MCF 10A (cell line): ENCODE measurements around the gene COA1. TPM values are rescaled to one million over a fixed set of nuclear protein-coding genes. Genes with fewer than 3 reads are reported as not detected.

ENCODE experiments used
- BruUV-seq: library from RNA; stranded (reverse); fragments of 400-500 nt; replicated peaks from 2 replicates; lab custom pipeline; 2021; lab: Mats Ljungman, UMichigan
- CTCF ChIA-PET: fragments of 300-600 bp; sonication (Branson Sonifier 250); formaldehyde crosslinking; extraction: SDS; loops from one replicate; lab custom pipeline; 2021; ENCODE audit warnings: antibody characterized with exemption, inconsistent platforms; lab: Yijun Ruan, JAX
- POLR2A ChIA-PET: fragments of 300-600, 350-650 bp; sonication (Branson Sonifier 250); formaldehyde crosslinking; extraction: SDS; loops from one replicate; lab custom pipeline; 2020; ENCODE audit warnings: antibody characterized with exemption, inconsistent platforms; lab: Yijun Ruan, JAX
- DNase-seq: peaks from one replicate; pipeline ENCODE4 v3.0.0-alpha.2; 2018; ENCODE audit not compliant: unreplicated experiment
- H3K27ac Mint-ChIP-seq: one replicate; pipeline ENCODE4 v1.8.0; 2022; ENCODE audit warnings: mild to moderate bottlenecking, low read depth, mixed read lengths; ENCODE audit not compliant: unreplicated experiment
- H3K27me3 Mint-ChIP-seq: one replicate; pipeline ENCODE4 v1.8.0; 2022; ENCODE audit warnings: mixed read lengths; ENCODE audit not compliant: insufficient read depth, unreplicated experiment
- H3K36me3 Mint-ChIP-seq: one replicate; pipeline ENCODE4 v1.8.0; 2022; ENCODE audit warnings: mild to moderate bottlenecking, moderate library complexity, mixed read lengths; ENCODE audit not compliant: insufficient read depth, unreplicated experiment
- H3K4me1 Mint-ChIP-seq: one replicate; pipeline ENCODE4 v1.8.0; 2022; ENCODE audit warnings: mixed read lengths; ENCODE audit not compliant: insufficient read depth, unreplicated experiment
- H3K4me3 Mint-ChIP-seq: one replicate; pipeline ENCODE4 v1.8.0; 2022; ENCODE audit warnings: mild to moderate bottlenecking, moderate library complexity, mixed read lengths; ENCODE audit not compliant: unreplicated experiment
- H3K9me3 Mint-ChIP-seq: one replicate; pipeline ENCODE4 v1.8.0; 2022; ENCODE audit warnings: mixed read lengths; ENCODE audit not compliant: unreplicated experiment
- CTCF ChIP-seq: fragments of 200-600 bp; IDR thresholded peaks from one replicate; pipeline ENCODE4 v1.8.0; 2022; ENCODE audit warnings: antibody characterized with exemption, mild to moderate bottlenecking; ENCODE audit not compliant: unreplicated experiment
- intact Hi-C: fragments of 100-400 bp; cut with micrococcal nuclease; formaldehyde crosslinking; loops from 2 replicates; pipeline ENCODE4 v1.14.1; 2022
- total RNA-seq: library from RNA; stranded (reverse); gene quantifications from 2 replicates; pipeline ENCODE4 v1.2.3, GENCODE V29; 2022

The COA1 gene
- total RNA-seq, 1 experiment from 2014 or later, result 68.5 TPM

GRCh38 chr7:43618073-43618472 lies 111.2 kb downstream of the COA1 start:
- TF ChIP-seq CTCF, result no peak
- POLR2A ChIA-PET, result interaction anchor here (1.1 to 1.6 kb wide), 3 partner anchors 12 to 32 kb away, joined by 3 to 9 read pairs (median 7); no protein-coding TSS in a partner anchor
- Mint-ChIP-seq H3K27me3 (no peaks in the 10 kb centered on the region), H3K4me1 (peaks cover 5% of the 10 kb centered on the region), H3K4me3 (no peak overlapping the region), H3K36me3 (peaks cover 8% of the 10 kb centered on the region), H3K9me3 (no peaks in the 10 kb centered on the region), H3K27ac (no peak overlapping the region)
- CTCF ChIA-PET, result interaction anchor here (0.5 to 2.2 kb wide), 4 partner anchors 11 to 36 kb away, joined by 3 to 7 read pairs (median 4); partner anchors contain the start of gene STK17A
- no TSS peak for BruUV-seq
- DNase-seq, result no peak
- intact Hi-C loops, result no loop called here

GRCh38 chr7:43616977-43617376 lies 112.3 kb downstream of the COA1 start:
- no peak for DNase-seq
- no peak overlapping the region for H3K27ac Mint-ChIP-seq
- H3K36me3 Mint-ChIP-seq, result peaks cover 13% of the 10 kb centered on the region
- H3K4me1 Mint-ChIP-seq, result peaks cover 11% of the 10 kb centered on the region
- intact Hi-C loops, result no loop called here
- no peak for TF ChIP-seq CTCF
- ChIA-PET POLR2A (interaction anchor here (1.3 to 2.9 kb wide), 3 partner anchors 11 to 32 kb away, joined by 7 to 9 read pairs (median 8); no protein-coding TSS in a partner anchor), CTCF (interaction anchor here (0.6 to 2.2 kb wide), 4 partner anchors 13 to 59 kb away, joined by 3 to 7 read pairs (median 4); partner anchors contain the start of gene STK17A)
- H3K27me3 Mint-ChIP-seq, result no peaks in the 10 kb centered on the region
- no peak overlapping the region for H3K4me3 Mint-ChIP-seq
- no TSS peak for BruUV-seq
- no peaks in the 10 kb centered on the region for H3K9me3 Mint-ChIP-seq

- ChIA-PET POLR2A (interaction anchor here (1.4 to 2.9 kb wide), 2 partner anchors 30 to 33 kb away, joined by 3 to 8 read pairs; partner anchors contain the start of gene STK17A), CTCF (interaction anchor here (0.6 to 1.7 kb wide), 3 partner anchors 12 to 34 kb away, joined by 3 to 4 read pairs (median 4); no protein-coding TSS in a partner anchor)
- Mint-ChIP-seq H3K9me3 (no peaks in the 10 kb centered on the region), H3K4me1 (peaks cover 8% of the 10 kb centered on the region), H3K27me3 (no peaks in the 10 kb centered on the region), H3K4me3 (no peak overlapping the region), H3K27ac (no peak overlapping the region), H3K36me3 (peaks cover 25% of the 10 kb centered on the region)
- TF ChIP-seq CTCF, result no peak
- no TSS peak for BruUV-seq
- no peak for DNase-seq
- intact Hi-C loops, result no loop called here
Observed at GRCh38 chr7:43615558-43616145, 113.7 kb downstream of the COA1 start.
